ENCODE measurements around the gene DOCK1.
"Not testable (repeated sequence)": the region's sequence is repeated elsewhere in the genome, so short reads cannot be mapped to it uniquely, and the experiment has no call there.

The DOCK1 gene

GRCh38 chr10:126903656-126904360 lies 1.4 kb upstream of the DOCK1 start:
- no peak for DNase-seq (ENCODE audit: low read depth, low spot score)

GRCh38 chr10:126904516-126904817 lies 761 bp upstream of the DOCK1 start:
- no peak for DNase-seq (ENCODE audit: low read depth, low spot score)

GRCh38 chr10:126905776-126906703 lies 812 bp downstream of the DOCK1 start:
- DNase-seq (ENCODE audit: low read depth, low spot score) = no peak

- no peak for DNase-seq (ENCODE audit: low read depth, low spot score)
Observed at GRCh38 chr10:126906704-126907422, 1.6 kb downstream of the DOCK1 start.

GRCh38 chr10:126907423-126907970 lies 2.3 kb downstream of the DOCK1 start:
- no peak for DNase-seq (ENCODE audit: low read depth, low spot score)

GRCh38 chr10:126908225-126908624 lies 3.0 kb downstream of the DOCK1 start:
- no peak for DNase-seq (ENCODE audit: low read depth, low spot score)

- no peak for DNase-seq (ENCODE audit: low read depth, low spot score)
Observed at GRCh38 chr10:126908729-126909128, 3.5 kb downstream of the DOCK1 start.

GRCh38 chr10:126909147-126909546 lies 3.9 kb downstream of the DOCK1 start:
- DNase-seq (ENCODE audit: low read depth, low spot score) = no peak

- no peak for DNase-seq (ENCODE audit: low read depth, low spot score)
Observed at GRCh38 chr10:126910196-126910595, 5.0 kb downstream of the DOCK1 start.

- no peak for DNase-seq (ENCODE audit: low read depth, low spot score)
Observed at GRCh38 chr10:126910798-126911197, 5.6 kb downstream of the DOCK1 start.

- DNase-seq (ENCODE audit: low read depth, low spot score) = no peak
Observed at GRCh38 chr10:126911301-126911700, 6.1 kb downstream of the DOCK1 start.

GRCh38 chr10:126913316-126913715 lies 8.1 kb downstream of the DOCK1 start:
- no peak for DNase-seq (ENCODE audit: low read depth, low spot score)

- DNase-seq (ENCODE audit: low read depth, low spot score) = no peak
Observed at GRCh38 chr10:126914561-126914960, 9.3 kb downstream of the DOCK1 start.

- not testable (repeated sequence) for DNase-seq (ENCODE audit: low read depth, low spot score)
Observed at GRCh38 chr10:126916952-126917351, 11.7 kb downstream of the DOCK1 start.

- no peak for DNase-seq (ENCODE audit: low read depth, low spot score)
Observed at GRCh38 chr10:126917375-126917774, 12.1 kb downstream of the DOCK1 start.

GRCh38 chr10:126917975-126918908 lies 13.0 kb downstream of the DOCK1 start:
- no peak for DNase-seq (ENCODE audit: low read depth, low spot score)

- DNase-seq (ENCODE audit: low read depth, low spot score) = no peak
Observed at GRCh38 chr10:126919426-126919825, 14.2 kb downstream of the DOCK1 start.

GRCh38 chr10:126921162-126921561 lies 15.9 kb downstream of the DOCK1 start:
- no peak for DNase-seq (ENCODE audit: low read depth, low spot score)

GRCh38 chr10:126921974-126922525 lies 16.8 kb downstream of the DOCK1 start:
- no peak for DNase-seq (ENCODE audit: low read depth, low spot score)

GRCh38 chr10:126924180-126924914 lies 19.1 kb downstream of the DOCK1 start:
- no peak for DNase-seq (ENCODE audit: low read depth, low spot score)
